ENCODE measurements around the gene CPXM2. TPM values are rescaled to one million over a fixed set of nuclear protein-coding genes. Genes with fewer than 3 reads are reported as not detected.

Gene CPXM2
- total RNA-seq, 1 experiment from 2014 or later = not detected

DNA sequence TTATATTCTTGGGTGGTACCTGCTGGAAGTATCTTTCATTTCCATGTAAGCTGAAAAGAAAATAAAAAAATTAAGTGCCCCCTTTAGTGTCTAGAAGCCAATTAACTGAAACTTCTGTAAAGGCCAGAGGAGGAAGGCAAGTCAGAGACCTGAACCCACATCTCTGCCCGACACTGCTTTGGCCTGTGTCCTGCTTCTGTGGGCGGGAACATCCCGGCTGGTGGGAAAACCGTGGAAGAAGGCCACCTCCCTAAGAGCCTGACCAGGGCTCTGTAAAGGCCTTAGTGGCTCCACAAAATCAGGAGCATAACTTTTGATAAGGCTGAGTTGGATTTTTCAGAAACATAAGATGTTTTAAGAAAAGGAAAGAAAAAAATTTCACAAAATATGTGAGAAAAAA is 9.4 kb downstream of the CPXM2 start:
- in situ Hi-C loops (cut with HindIII; ENCODE audit: low pct_unique_long_range_greater_than_20kb, low sequenced_read_pairs) (no loop called here), intact Hi-C loops (cut with micrococcal nuclease; ENCODE audit: unreplicated experiment) (no loop called here)
- Histone ChIP-seq H3K9me3 (ENCODE audit: control insufficient read depth, insufficient read depth, low read depth, low read length) (no peaks in the 10 kb centered on the region), H3K27ac (ENCODE audit: low read length) (no peak overlapping the region), H3K4me3 (ENCODE audit: low read depth in 2 of 2, low read length in 2 of 2) (no peak overlapping the region), H3K4me1 (ENCODE audit: control insufficient read depth, insufficient read depth, low read length) (no peaks in the 10 kb centered on the region), H3K36me3 (ENCODE audit: control insufficient read depth, insufficient read depth, low read length) (no peaks in the 10 kb centered on the region), H3K27me3 (ENCODE audit: control insufficient read depth, insufficient read depth, low read length) (peaks cover 6% of the 10 kb centered on the region; the same call in 1 of the 2 replicates)
- POLR2A ChIA-PET = no interaction called here
- DNase-seq (ENCODE audit: low read depth, low spot score) (no peak), ATAC-seq (no peak)
- CTCF ChIA-PET = no interaction called here
- BruUV-seq (replicated peaks) = no TSS peak
- TF ChIP-seq, protein P1, sequence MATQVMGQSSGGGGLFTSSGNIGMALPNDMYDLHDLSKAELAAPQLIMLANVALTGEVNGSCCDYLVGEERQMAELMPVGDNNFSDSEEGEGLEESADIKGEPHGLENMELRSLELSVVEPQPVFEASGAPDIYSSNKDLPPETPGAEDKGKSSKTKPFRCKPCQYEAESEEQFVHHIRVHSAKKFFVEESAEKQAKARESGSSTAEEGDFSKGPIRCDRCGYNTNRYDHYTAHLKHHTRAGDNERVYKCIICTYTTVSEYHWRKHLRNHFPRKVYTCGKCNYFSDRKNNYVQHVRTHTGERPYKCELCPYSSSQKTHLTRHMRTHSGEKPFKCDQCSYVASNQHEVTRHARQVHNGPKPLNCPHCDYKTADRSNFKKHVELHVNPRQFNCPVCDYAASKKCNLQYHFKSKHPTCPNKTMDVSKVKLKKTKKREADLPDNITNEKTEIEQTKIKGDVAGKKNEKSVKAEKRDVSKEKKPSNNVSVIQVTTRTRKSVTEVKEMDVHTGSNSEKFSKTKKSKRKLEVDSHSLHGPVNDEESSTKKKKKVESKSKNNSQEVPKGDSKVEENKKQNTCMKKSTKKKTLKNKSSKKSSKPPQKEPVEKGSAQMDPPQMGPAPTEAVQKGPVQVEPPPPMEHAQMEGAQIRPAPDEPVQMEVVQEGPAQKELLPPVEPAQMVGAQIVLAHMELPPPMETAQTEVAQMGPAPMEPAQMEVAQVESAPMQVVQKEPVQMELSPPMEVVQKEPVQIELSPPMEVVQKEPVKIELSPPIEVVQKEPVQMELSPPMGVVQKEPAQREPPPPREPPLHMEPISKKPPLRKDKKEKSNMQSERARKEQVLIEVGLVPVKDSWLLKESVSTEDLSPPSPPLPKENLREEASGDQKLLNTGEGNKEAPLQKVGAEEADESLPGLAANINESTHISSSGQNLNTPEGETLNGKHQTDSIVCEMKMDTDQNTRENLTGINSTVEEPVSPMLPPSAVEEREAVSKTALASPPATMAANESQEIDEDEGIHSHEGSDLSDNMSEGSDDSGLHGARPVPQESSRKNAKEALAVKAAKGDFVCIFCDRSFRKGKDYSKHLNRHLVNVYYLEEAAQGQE (IDR thresholded peaks at IDR 0.05; ENCODE audit: insufficient read depth in 1 of 2, low read depth in 2 of 2, low read length in 1 of 2) = no peak
- TF ChIP-seq, protein P2, sequence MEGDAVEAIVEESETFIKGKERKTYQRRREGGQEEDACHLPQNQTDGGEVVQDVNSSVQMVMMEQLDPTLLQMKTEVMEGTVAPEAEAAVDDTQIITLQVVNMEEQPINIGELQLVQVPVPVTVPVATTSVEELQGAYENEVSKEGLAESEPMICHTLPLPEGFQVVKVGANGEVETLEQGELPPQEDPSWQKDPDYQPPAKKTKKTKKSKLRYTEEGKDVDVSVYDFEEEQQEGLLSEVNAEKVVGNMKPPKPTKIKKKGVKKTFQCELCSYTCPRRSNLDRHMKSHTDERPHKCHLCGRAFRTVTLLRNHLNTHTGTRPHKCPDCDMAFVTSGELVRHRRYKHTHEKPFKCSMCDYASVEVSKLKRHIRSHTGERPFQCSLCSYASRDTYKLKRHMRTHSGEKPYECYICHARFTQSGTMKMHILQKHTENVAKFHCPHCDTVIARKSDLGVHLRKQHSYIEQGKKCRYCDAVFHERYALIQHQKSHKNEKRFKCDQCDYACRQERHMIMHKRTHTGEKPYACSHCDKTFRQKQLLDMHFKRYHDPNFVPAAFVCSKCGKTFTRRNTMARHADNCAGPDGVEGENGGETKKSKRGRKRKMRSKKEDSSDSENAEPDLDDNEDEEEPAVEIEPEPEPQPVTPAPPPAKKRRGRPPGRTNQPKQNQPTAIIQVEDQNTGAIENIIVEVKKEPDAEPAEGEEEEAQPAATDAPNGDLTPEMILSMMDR (IDR thresholded peaks at IDR 0.05) = no peak
- TF ChIP-seq POLR2AphosphoS5 (IDR thresholded peaks at IDR 0.05; ENCODE audit: low read depth, low read length) = no peak
- no peak for TF ChIP-seq TCF7L2 (IDR thresholded peaks at IDR 0.05; ENCODE audit: low read depth, low read length)
- no peak for TF ChIP-seq SIN3A (IDR thresholded peaks at IDR 0.05; ENCODE audit: borderline replicate concordance, insufficient read depth, low read depth, low read length)

DNA sequence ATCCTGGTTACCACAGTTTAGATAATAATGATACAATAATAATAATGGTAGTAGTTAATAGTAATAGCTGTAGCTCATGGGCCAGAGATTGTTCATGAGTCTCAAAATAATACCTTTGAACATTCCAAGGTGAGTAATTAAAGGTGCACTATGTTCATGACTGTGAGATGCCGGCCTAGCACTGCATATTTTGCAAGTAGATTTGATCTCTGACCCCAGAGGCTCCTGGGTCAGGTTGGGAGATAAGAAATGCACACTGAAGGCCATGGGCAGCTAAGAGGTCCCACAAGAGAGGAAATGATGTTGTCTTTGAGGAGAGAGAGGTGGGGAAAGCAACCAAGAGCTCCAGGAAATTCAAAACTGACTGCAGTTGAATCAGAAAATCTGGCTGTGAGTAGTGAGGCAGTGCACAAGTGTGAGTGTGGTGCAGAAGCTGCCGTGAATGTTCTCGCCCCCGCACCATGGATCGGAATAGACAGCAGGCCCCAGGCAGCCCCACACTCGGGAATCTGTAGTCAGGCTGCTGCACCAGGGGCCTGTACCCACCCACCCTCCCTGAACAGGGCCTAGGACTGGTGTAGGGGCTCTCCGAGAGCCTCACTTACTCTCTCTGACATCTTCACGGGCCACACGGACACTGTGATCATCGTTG is 11.9 kb downstream of the CPXM2 start:
- no peaks in the 10 kb centered on the region for H3K27me3 ChIP-seq (ENCODE audit: control insufficient read depth, insufficient read depth, low read length)
- ChIA-PET POLR2A (no interaction called here), CTCF (interaction anchor here (0.6 kb wide), 1 partner anchor 15 kb away, joined by 4 read pairs; no protein-coding TSS in a partner anchor)
- no peak for DNase-seq (ENCODE audit: low read depth, low spot score)
- H3K9me3 ChIP-seq (ENCODE audit: control insufficient read depth, insufficient read depth, low read depth, low read length) = no peaks in the 10 kb centered on the region
- no peak overlapping the region for H3K4me3 ChIP-seq (ENCODE audit: low read depth in 2 of 2, low read length in 2 of 2)
- intact Hi-C loops (cut with micrococcal nuclease; ENCODE audit: unreplicated experiment) (no loop called here), in situ Hi-C loops (cut with HindIII; ENCODE audit: low pct_unique_long_range_greater_than_20kb, low sequenced_read_pairs) (no loop called here)
- TF ChIP-seq, protein P2 (IDR thresholded peaks at IDR 0.05) = no peak
- no peak for TF ChIP-seq SIN3A (IDR thresholded peaks at IDR 0.05; ENCODE audit: borderline replicate concordance, insufficient read depth, low read depth, low read length)
- TF ChIP-seq, protein P1 (IDR thresholded peaks at IDR 0.05; ENCODE audit: insufficient read depth in 1 of 2, low read depth in 2 of 2, low read length in 1 of 2) = no peak
- no peak for TF ChIP-seq TCF7L2 (IDR thresholded peaks at IDR 0.05; ENCODE audit: low read depth, low read length)
- TF ChIP-seq POLR2AphosphoS5 (IDR thresholded peaks at IDR 0.05; ENCODE audit: low read depth, low read length) = no peak
- ATAC-seq = no peak
- no peaks in the 10 kb centered on the region for H3K36me3 ChIP-seq (ENCODE audit: control insufficient read depth, insufficient read depth, low read length)
- H3K4me1 ChIP-seq (ENCODE audit: control insufficient read depth, insufficient read depth, low read length) = no peaks in the 10 kb centered on the region
- H3K27ac ChIP-seq (ENCODE audit: low read length) = no peak overlapping the region
- no TSS peak for BruUV-seq (replicated peaks)

Data from Panc1 (cell line).